GM12878 (cell line): ENCODE data around the gene CRYL1. TPM values are rescaled to one million over a fixed set of nuclear protein-coding genes. Genes with fewer than 3 reads are reported as not detected.

Experiments
- ATAC-seq: fragments of 200-7000 bp; cut with Tn5 transposase; 3 replicates; pipeline ENCODE4 v1.9.1; 2020; ENCODE audit warnings: mild to moderate bottlenecking, moderate library complexity
- BruUV-seq: library from RNA; stranded (reverse); fragments of 400-500 nt; replicated peaks from 2 replicates; lab custom pipeline; 2021; lab: Mats Ljungman, UMichigan
- CTCF ChIA-PET: fragments of 300-600 bp; sonication (Branson Sonifier 250); formaldehyde crosslinking; extraction: SDS; loops from one replicate; lab custom pipeline; 2021; ENCODE audit warnings: inconsistent platforms; lab: Yijun Ruan, JAX
- POLR2A ChIA-PET: fragments of 350-600 bp; formaldehyde crosslinking; extraction: SDS; loops from one replicate; lab custom pipeline; 2021; ENCODE audit warnings: inconsistent platforms; lab: Charles Lee
- RAD21 ChIA-PET: fragments of 300-600 bp; sonication (Branson Sonifier 250); formaldehyde crosslinking; loops from one replicate; lab custom pipeline; 2023; ENCODE audit warnings: antibody characterized with exemption; ENCODE audit not compliant: unreplicated experiment; lab: Charles Lee
- SMC1A ChIA-PET: fragments of 300-600 bp; sonication (Branson Sonifier 250); formaldehyde crosslinking; loops from one replicate; lab custom pipeline; 2023; ENCODE audit not compliant: unreplicated experiment, uncharacterized antibody; lab: Charles Lee
- DNase-seq: peaks from one replicate; pipeline ENCODE4 v3.0.0-alpha.2; 2011; ENCODE audit warnings: low read depth, low spot score
- FAIRE-seq: peaks from 3 replicates; lab custom pipeline; 2011; peaks lifted over from hg19 to GRCh38; lab: Jason Lieb, UNC
- H2AFZ ChIP-seq: 2 replicates; pipeline ENCODE4 v1.6.0; 2011; ENCODE audit warnings: low read depth, low read length, control low read depth; ENCODE audit not compliant: control insufficient read depth
- H3K27ac ChIP-seq: 2 replicates; pipeline ENCODE4 v1.5.1; 2011; ENCODE audit warnings: control low read depth; ENCODE audit not compliant: control insufficient read depth, insufficient read depth
- H3K27me3 ChIP-seq, 2 experiments: replicated peaks in 1 of 2; 2 replicates each; pipeline versions ENCODE4 v1.6.0 to v1.6.1; 2011; ENCODE audit warnings: low read length in 1 of 2; ENCODE audit not compliant: control insufficient read depth in 2 of 2, insufficient read depth in 2 of 2
- H3K36me3 ChIP-seq, 2 experiments: 2 replicates each; pipeline ENCODE4 v1.5.1; 2011; ENCODE audit warnings: low read length in 1 of 2; ENCODE audit not compliant: control insufficient read depth in 2 of 2, insufficient read depth in 2 of 2
- H3K4me1 ChIP-seq: 2 replicates; pipeline ENCODE4 v1.6.1; 2011; ENCODE audit warnings: mild to moderate bottlenecking, low read length, moderate library complexity, mixed read lengths; ENCODE audit not compliant: control insufficient read depth, insufficient read depth
- H3K4me2 ChIP-seq: 2 replicates; pipeline ENCODE4 v1.6.0; 2011; ENCODE audit warnings: control low read depth; ENCODE audit not compliant: control insufficient read depth, insufficient read depth
- H3K4me3 ChIP-seq: fragments of 200-600 bp; sonication (generic); 2 replicates; pipeline ENCODE4 v1.5.1; 2016
- H3K79me2 ChIP-seq: 2 replicates; pipeline ENCODE4 v1.6.0; 2011; ENCODE audit warnings: low read length; ENCODE audit not compliant: control insufficient read depth, insufficient read depth
- H3K9ac ChIP-seq: 2 replicates; pipeline ENCODE4 v1.8.0; 2011; ENCODE audit warnings: low read length, control low read depth, mixed read lengths; ENCODE audit not compliant: control insufficient read depth, insufficient read depth
- H3K9me3 ChIP-seq: replicated peaks from 3 replicates; pipeline ENCODE4 v1.5.1; 2011; ENCODE audit warnings: mild to moderate bottlenecking, low read length; ENCODE audit not compliant: control insufficient read depth, insufficient read depth
- H4K20me1 ChIP-seq: 2 replicates; pipeline ENCODE4 v1.6.0; 2011; ENCODE audit not compliant: control insufficient read depth, insufficient read depth
- CBX5 ChIP-seq: sonication (generic); IDR thresholded peaks from 2 replicates; pipeline ENCODE4 v1.6.1; 2016; ENCODE audit warnings: low read depth, moderate library complexity, mild to moderate bottlenecking, inconsistent platforms
- CHD1 ChIP-seq: IDR thresholded peaks from 2 replicates; pipeline ENCODE4 v1.6.1; 2012; ENCODE audit warnings: low read depth, low read length, improper control_type of control experiment
- CREB1 ChIP-seq: IDR thresholded peaks from 2 replicates; pipeline ENCODE4 v1.6.1; 2012; ENCODE audit warnings: low read depth, mild to moderate bottlenecking, inconsistent platforms
- CREM ChIP-seq: IDR thresholded peaks from 2 replicates; pipeline ENCODE4 v1.6.1; 2014; ENCODE audit warnings: antibody characterized with exemption, low read depth
- FOS ChIP-seq: IDR thresholded peaks from 3 replicates; pipeline ENCODE4 v1.6.1; 2011; ENCODE audit warnings: borderline replicate concordance; ENCODE audit not compliant: insufficient read length; ENCODE audit errors: extremely low read depth
- GATAD2B ChIP-seq: fragments of 450-650 bp; conservative IDR thresholded peaks from 2 replicates; pipeline ENCODE4 v1.6.1; 2017; ENCODE audit warnings: low read depth, mild to moderate bottlenecking, moderate library complexity
- JUND ChIP-seq: IDR thresholded peaks from 2 replicates; pipeline ENCODE4 v1.6.1; 2012; ENCODE audit warnings: low read depth, mild to moderate bottlenecking, low read length, improper control_type of control experiment, moderate library complexity
- KDM1A ChIP-seq: fragments of 200-600 bp; sonication (generic); IDR thresholded peaks from 2 replicates; pipeline ENCODE4 v1.6.1; 2016; ENCODE audit warnings: borderline replicate concordance
- POLR2A ChIP-seq: IDR thresholded peaks from 2 replicates; pipeline ENCODE4 v1.6.1; 2011; ENCODE audit warnings: low read depth, mild to moderate bottlenecking, low read length
- PRDM15 ChIP-seq: fragments of 450-650 bp; formaldehyde crosslinking; IDR thresholded peaks from 2 replicates; pipeline ENCODE4 v1.4.0; 2020; ENCODE audit warnings: mild to moderate bottlenecking, moderate library complexity
- SKIL ChIP-seq: fragments of 450-650 bp; IDR thresholded peaks from 2 replicates; pipeline ENCODE4 v1.6.1; 2017; ENCODE audit warnings: mild to moderate bottlenecking, low read depth, inconsistent platforms; ENCODE audit not compliant: poor library complexity, severe bottlenecking
- SMARCA5 ChIP-seq: fragments of 450-650 bp; IDR thresholded peaks from 2 replicates; pipeline ENCODE4 v1.6.1; 2017; ENCODE audit warnings: mild to moderate bottlenecking
- ZNF687 ChIP-seq: fragments of 450-650 bp; IDR thresholded peaks from 2 replicates; pipeline ENCODE4 v1.6.1; 2017; ENCODE audit warnings: mild to moderate bottlenecking, moderate library complexity
- WGBS: methylation state at CpG from one replicate; pipeline ENCODE4 v1.1.6; 2016; ENCODE audit warnings: low lambda C conversion rate; ENCODE audit not compliant: insufficient replicate concordance, insufficient coverage; ENCODE audit errors: missing lambda C conversion rate; 5-methylcytosine and 5-hydroxymethylcytosine counted together
- in situ Hi-C: fragments of 300-500 bp; cut with MboI; formaldehyde crosslinking; loops from 9 replicates; pipeline ENCODE4 v1.14.3; 2018; ENCODE audit warnings: mixed read lengths
- intact Hi-C: fragments of 100-400 bp; cut with micrococcal nuclease; formaldehyde crosslinking; loops from one replicate; pipeline ENCODE4 v1.14.2; 2022; ENCODE audit not compliant: unreplicated experiment
- polyA plus RNA-seq, 11 experiments: library from polyadenylated mRNA; depleted of rRNA in 4 of 11; unstranded in 6 of 11; stranded (reverse) in 5 of 11; fragments of >200 nt; fragmentation: Nextera tagmentation in 4 of 11; fragmentation: Illumina TruSeq in 1 of 11; extraction: Ambion mirVana in 4 of 11; extraction: Trizol in 1 of 11; gene quantifications; 1 replicate in 1 of 11; 2 replicates in 10 of 11; pipeline versions ENCODE4 v1.2.1 to v1.2.3, GENCODE V29; 2011 to 2016; ENCODE audit warnings: inconsistent platforms in 2 of 11, missing spikeins in 2 of 11, low read depth in 1 of 11
- total RNA-seq, 4 experiments: library from RNA; depleted of rRNA in 3 of 4; stranded (reverse); fragments of >200 nt in 3 of 4; fragmentation: Illumina TruSeq in 1 of 4; extraction: Trizol in 1 of 4; gene quantifications; 2 replicates each; pipeline versions ENCODE4 v1.2.1 to v1.2.3, GENCODE V29; 2013 to 2021

The CRYL1 gene
- total and polyA plus RNA-seq, 10 of the 15 experiments (the other 5 are each of a cell fraction or from before 2014, with no cell fraction given), result 5.5 to 36.7 (median 12.2) TPM

GRCh38 chr13:20566898-20567874 is 41.5 kb upstream of the CRYL1 start, which contains the start of gene IFT88:
Gene IFT88, plus strand, starts transcription at chr13:20567157. Its CDS starts 7,229 bp downstream, at chr13:20574386.
- Histone ChIP-seq H3K27me3 (no peaks in the 10 kb centered on the region), H2AFZ (peak within 1 kb of the TSS; percentile 95), H3K4me1 (no peaks in the 10 kb centered on the region; the same call in 1 of the 2 replicates), H3K9ac (peak within 1 kb of the TSS; percentile 81), H3K9me3 (no peaks in the 10 kb centered on the region; the same call in 2 of the 3 replicates), H3K79me2 (no peaks in the 10 kb centered on the region), H3K27ac (peak within 1 kb of the TSS; percentile 72), H3K4me3 (peak within 1 kb of the TSS; percentile 82), H3K4me2 (peak within 1 kb of the TSS; percentile 90), H4K20me1 (no peaks in the 10 kb centered on the region), H3K36me3 (no peaks in the 10 kb centered on the region)
- ATAC-seq, result peak; percentile 96
- no peak for FAIRE-seq
- SMC1A ChIA-PET, result interaction anchor here (0.6 to 1.3 kb wide), 3 partner anchors 39 to 206 kb away, joined by 3 to 13 read pairs (median 3); no protein-coding TSS in a partner anchor
- in situ Hi-C loops, result no loop called here
- POLR2A ChIA-PET, result interaction anchor here (1.1 kb wide), 1 partner anchor 44 kb away, joined by 3 read pairs; no protein-coding TSS in a partner anchor
- no TSS peak for BruUV-seq
- CTCF ChIA-PET, result no interaction called here
- WGBS, result under 1% methylated on average over 36 of the region's 74 CpGs
- RAD21 ChIA-PET, result no interaction called here
- DNase-seq, result peak; percentile 48
- intact Hi-C loops, result loop anchor here (2.0 kb wide), 1 partner anchor 40 kb away; no protein-coding TSS in a partner anchor
- no peak for TF ChIP-seq SMARCA5
- TF ChIP-seq GATAD2B, result peak; percentile 61
- peak; percentile 59 for TF ChIP-seq CREB1
- peak; percentile 73 for TF ChIP-seq ZNF687
- no peak for TF ChIP-seq PRDM15 (CRISPR knock-in tag)
- TF ChIP-seq CHD1, result no peak
- no peak for TF ChIP-seq KDM1A
- TF ChIP-seq FOS, result no peak
- TF ChIP-seq POLR2A, result peak; percentile 89
- peak; percentile 24; the same call in 1 of the 2 replicates for TF ChIP-seq CREM
- no peak for TF ChIP-seq JUND
- TF ChIP-seq SKIL, result no peak
- TF ChIP-seq CBX5, result 0 out of 2 replicates have a peak, but pooled peaks have one; percentile 10
